Neural crest cell (in vitro differentiated cells): ENCODE data around the gene NPY4R2. TPM values are rescaled to one million over a fixed set of nuclear protein-coding genes. Genes with fewer than 3 reads are reported as not detected.
"Not testable (repeated sequence)": the region's sequence is repeated elsewhere in the genome, so short reads cannot be mapped to it uniquely, and the experiment has no call there.

Experiments
- DNase-seq: peaks from one replicate; pipeline ENCODE4 v3.0.0; 2021; ENCODE audit warnings: low read depth, mixed read lengths, low spot score
- H3K27ac Mint-ChIP-seq: one replicate; pipeline ENCODE4 v1.8.0; 2021; ENCODE audit warnings: mild to moderate bottlenecking, mixed read lengths; ENCODE audit not compliant: unreplicated experiment
- H3K27me3 Mint-ChIP-seq: 2 replicates; pipeline ENCODE4 v1.8.0; 2021; ENCODE audit warnings: low read depth, mild to moderate bottlenecking, mixed read lengths
- H3K36me3 Mint-ChIP-seq: 2 replicates; pipeline ENCODE4 v1.8.0; 2021; ENCODE audit warnings: low read depth, mild to moderate bottlenecking, mixed read lengths
- H3K4me1 Mint-ChIP-seq: 2 replicates; pipeline ENCODE4 v1.8.0; 2021; ENCODE audit warnings: mixed read lengths
- H3K4me3 Mint-ChIP-seq: one replicate; pipeline ENCODE4 v1.8.0; 2021; ENCODE audit warnings: mild to moderate bottlenecking, mixed read lengths
- H3K9me3 Mint-ChIP-seq: 2 replicates; pipeline ENCODE4 v1.8.0; 2021; ENCODE audit warnings: mixed read lengths
- total RNA-seq: library from RNA; stranded (reverse); gene quantifications from 2 replicates; pipeline ENCODE4 v1.2.1, GENCODE V29; 2021

NPY4R2 gene
- total RNA-seq, 1 donor from 2014 or later = not detected

DNA sequence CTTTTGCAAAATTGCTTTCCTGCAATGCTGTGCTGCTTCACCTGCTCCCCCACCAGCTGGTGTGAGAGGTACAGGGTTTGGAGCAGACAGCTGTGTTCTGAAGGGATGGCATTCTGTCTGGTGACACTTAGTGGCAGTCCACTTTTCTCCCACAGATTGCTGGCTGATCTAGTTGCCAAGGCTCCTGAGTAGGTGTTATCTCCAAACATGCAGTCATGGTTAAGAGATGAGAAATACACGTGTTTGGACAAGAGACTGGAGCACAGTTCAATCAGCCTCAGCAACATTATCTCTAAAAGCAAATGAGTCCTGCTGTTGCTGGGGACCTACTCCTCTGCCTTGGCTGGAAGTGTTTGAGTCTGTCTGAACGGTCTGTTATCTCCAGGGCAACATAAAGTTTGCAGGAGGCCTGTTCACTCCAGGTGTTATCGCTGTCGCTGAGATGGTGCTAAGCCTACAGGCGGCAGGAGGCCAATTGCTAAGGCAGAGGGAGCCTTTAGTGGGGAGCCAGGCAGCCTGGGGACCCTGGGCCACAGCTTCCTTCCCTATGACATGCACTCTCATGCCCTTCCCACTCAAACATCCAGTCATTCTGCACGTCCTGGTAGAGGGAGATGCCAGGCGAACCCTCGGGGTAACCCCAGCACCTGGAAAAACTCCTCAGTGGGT is 24.0 kb downstream of the NPY4R2 start:
- not testable (repeated sequence) for H3K36me3 Mint-ChIP-seq, H3K4me3 Mint-ChIP-seq, H3K27ac Mint-ChIP-seq, H3K27me3 Mint-ChIP-seq, DNase-seq, H3K4me1 Mint-ChIP-seq, H3K9me3 Mint-ChIP-seq

DNA sequence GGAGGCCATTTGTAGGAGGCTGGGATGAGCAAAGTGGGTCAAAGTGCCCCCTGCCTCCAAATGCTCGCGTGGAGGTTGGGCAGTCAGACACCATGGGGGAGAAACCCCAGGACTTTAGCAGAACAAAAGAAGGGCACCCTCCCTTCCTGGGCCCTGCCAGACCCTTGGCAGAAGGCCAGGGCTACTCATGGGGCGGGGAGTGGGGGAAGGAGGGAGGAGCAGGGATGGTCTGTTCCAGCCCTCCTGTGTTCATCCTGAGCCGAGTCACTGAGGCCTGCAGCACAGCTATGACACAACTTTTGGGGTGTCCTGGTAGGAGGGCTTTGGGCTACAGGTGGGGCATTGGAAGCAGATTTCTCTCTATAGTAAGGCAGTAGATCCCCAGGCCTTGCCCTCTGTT is 24.9 kb downstream of the NPY4R2 start:
- not testable (repeated sequence) for H3K27me3 Mint-ChIP-seq, H3K4me3 Mint-ChIP-seq, DNase-seq, H3K27ac Mint-ChIP-seq, H3K4me1 Mint-ChIP-seq, H3K36me3 Mint-ChIP-seq, H3K9me3 Mint-ChIP-seq

DNA sequence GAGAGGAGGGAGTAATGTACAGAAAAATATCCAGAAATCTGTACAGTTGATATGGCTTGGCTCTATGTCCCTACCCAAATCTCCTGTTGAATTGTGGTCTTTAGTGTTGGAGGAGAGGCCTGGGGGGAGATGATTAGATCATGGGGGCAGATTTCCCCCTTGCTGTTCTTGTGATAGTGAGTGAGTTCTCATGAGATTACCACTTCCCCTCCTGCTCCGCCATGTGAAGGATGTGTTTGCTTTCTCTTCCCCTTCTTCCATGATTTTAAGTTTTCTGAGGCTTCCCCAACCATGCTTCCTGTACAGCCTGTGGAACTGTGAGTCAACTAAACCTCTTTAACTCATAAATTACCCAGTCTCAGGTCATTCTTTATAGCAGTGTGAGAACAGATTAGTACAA is 29.0 kb downstream of the NPY4R2 start:
- not testable (repeated sequence) for H3K36me3 Mint-ChIP-seq, DNase-seq, H3K27me3 Mint-ChIP-seq, H3K27ac Mint-ChIP-seq, H3K4me3 Mint-ChIP-seq, H3K4me1 Mint-ChIP-seq, H3K9me3 Mint-ChIP-seq

DNA sequence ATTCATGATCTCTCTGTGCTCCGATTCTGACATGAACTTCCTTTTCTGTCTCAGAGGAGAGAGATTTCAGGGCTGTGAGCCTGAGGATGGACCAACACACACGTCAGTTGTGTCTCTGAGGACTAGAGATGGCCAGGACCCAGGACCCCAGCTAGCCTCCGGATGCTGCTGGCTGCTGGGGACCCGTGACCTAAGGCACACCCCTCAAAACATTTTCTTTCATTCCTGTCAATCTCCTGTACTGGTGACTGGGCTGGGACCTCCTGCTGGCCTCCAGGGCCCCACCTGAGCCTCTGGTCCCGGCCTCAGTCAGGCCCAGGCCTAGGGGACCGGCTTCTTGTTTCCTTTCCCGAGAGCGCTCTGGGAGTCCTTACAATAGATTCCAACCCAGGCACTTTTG is 38.7 kb downstream of the NPY4R2 start:
- H3K4me3 Mint-ChIP-seq, H3K9me3 Mint-ChIP-seq, H3K36me3 Mint-ChIP-seq, DNase-seq, H3K27me3 Mint-ChIP-seq, H3K4me1 Mint-ChIP-seq, H3K27ac Mint-ChIP-seq: not testable (repeated sequence)

DNA sequence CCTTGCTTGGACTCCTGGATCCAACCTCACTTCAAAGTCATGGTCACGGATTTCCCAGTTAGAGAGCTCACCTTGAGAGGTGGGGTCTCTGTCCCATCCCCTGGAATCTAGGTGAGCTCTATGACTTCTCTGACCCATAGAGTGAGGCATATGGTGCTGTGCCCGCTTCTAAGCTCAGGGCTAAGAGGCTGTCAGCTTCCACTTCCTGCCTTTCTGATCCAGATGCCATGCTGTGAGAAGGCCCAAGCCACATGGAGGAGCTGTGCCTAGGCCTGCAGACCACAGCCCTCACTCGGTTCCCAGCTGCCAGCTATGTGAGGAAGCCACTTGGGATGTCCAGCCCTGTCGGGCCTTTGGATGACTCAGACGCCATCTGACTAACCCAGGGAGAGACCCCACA is 41.2 kb downstream of the NPY4R2 start:
- H3K4me3 Mint-ChIP-seq, H3K36me3 Mint-ChIP-seq, H3K27me3 Mint-ChIP-seq, H3K4me1 Mint-ChIP-seq, DNase-seq, H3K27ac Mint-ChIP-seq, H3K9me3 Mint-ChIP-seq: not testable (repeated sequence)

DNA sequence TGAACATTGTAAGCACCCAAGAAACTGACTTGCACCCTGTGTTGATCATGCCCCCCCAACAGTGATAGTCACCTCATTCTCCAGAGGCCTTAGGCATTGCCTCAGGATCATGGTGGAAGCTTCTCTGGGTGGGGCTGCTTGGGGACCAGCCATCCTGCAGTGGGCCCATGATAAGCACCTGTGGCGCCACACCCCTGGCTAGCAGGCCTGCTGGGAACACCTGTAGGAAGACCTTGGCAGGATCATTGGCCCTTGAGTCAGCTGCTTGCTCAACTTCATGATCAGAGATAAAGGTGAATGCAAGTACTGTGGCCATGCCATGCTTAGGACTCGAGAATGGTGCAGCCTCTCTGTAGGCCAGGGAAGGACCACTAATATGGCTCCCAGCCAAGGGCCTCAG is 42.2 kb downstream of the NPY4R2 start:
- not testable (repeated sequence) for H3K4me1 Mint-ChIP-seq, H3K27me3 Mint-ChIP-seq, H3K9me3 Mint-ChIP-seq, H3K36me3 Mint-ChIP-seq, H3K27ac Mint-ChIP-seq, DNase-seq, H3K4me3 Mint-ChIP-seq

DNA sequence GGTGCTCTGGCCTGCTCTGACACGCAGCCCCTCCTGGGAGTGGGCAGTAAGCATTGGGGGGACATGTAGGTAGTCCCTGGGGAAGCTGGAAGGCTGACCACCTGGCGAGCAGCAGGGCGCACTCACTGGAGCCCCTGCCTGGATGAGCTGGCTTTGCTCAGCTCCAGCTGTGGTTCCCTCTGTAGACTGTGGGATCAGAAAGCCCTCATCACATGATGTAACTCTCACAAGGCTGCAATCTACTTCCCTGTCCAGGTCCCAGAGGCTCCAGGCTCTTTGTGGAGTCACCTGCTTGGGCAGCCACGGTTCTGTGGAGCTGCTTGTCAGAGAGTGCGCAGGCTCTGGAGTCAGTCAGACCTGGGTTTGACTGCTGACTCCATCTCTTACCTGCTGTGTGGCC is 44.3 kb downstream of the NPY4R2 start:
- H3K27ac Mint-ChIP-seq, H3K27me3 Mint-ChIP-seq, H3K4me3 Mint-ChIP-seq, H3K4me1 Mint-ChIP-seq, DNase-seq, H3K9me3 Mint-ChIP-seq, H3K36me3 Mint-ChIP-seq: not testable (repeated sequence)

DNA sequence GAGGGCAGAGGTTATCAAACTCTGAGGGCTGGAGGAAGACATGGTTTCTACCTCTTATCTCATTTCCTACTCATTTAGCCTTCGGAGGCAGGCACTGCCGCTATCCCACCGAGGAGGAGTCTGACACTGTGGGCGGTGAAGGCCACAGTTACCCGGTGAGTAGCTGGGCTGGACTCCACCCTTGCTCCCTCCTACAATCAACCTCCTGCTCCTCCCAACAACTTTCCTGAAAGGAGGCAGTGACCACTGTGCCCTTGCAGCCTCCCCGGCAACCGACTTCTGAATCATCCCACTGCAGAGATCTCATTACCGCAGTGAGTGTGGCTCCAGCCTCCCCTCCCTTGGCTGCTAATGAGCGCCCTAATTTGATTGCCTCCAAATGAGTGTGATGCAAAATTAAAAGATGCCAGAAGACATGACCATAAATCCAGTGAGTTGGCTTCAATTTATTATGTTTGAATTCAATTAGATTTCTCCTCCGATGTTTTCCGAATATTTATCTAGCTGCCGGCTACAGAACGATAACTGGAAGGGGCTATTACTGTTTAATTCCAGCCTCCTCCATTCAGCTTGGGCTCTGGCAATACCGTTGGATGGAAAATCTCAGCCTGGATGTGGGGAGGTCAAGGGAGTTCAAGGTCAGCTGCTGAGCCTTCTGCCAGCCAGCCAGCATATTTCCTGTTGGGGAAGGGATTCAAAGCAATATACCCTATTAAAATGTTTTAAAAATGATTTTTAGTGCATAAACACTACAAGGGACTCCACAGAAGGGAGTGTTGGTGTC is 46.0 kb downstream of the NPY4R2 start:
- not testable (repeated sequence) for H3K27ac Mint-ChIP-seq, H3K9me3 Mint-ChIP-seq, H3K36me3 Mint-ChIP-seq, DNase-seq, H3K4me1 Mint-ChIP-seq, H3K27me3 Mint-ChIP-seq, H3K4me3 Mint-ChIP-seq

DNA sequence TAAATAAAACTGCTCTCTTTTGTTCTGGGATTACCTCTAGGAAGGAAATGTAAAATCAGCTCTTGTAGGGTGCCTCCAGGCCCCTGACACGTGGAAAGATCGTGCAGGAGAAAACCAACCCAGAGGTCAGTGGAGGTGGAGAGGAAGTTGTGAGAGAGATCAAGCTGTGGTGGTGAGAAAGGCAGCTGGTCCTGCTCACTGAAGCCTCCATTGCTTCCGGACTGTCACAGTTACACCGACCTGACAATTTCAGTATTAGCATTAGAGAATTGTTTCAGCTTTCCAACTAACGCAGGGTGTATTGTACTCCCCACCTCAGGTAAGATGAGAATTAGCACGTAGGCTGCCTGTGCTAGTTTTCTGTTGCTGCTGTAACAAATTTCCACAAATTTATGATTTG is 50.5 kb downstream of the NPY4R2 start:
- H3K27ac Mint-ChIP-seq, DNase-seq, H3K4me1 Mint-ChIP-seq, H3K9me3 Mint-ChIP-seq, H3K4me3 Mint-ChIP-seq, H3K27me3 Mint-ChIP-seq, H3K36me3 Mint-ChIP-seq: not testable (repeated sequence)

DNA sequence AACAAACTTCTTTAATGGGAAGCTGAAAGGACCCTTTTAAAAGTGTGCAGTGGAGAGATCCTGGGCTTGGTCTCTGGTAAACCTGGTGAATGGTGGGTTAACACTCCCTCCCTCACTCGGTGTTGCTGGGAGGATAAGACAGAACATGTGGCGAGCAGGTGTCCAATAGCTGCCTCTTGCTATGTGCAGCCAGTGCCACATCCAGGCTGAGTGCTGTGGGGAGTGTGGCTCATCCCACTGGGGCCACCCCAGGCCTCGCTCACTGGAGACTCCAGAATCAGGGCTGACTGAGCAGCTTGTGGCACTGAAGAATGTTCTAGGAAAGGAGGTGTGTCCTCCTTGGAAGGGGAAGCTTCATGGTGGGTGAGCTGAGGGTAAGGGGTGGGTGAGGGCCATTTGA is 51.6 kb downstream of the NPY4R2 start:
- not testable (repeated sequence) for H3K36me3 Mint-ChIP-seq, H3K27me3 Mint-ChIP-seq, H3K9me3 Mint-ChIP-seq, H3K4me3 Mint-ChIP-seq, H3K27ac Mint-ChIP-seq, H3K4me1 Mint-ChIP-seq, DNase-seq

DNA sequence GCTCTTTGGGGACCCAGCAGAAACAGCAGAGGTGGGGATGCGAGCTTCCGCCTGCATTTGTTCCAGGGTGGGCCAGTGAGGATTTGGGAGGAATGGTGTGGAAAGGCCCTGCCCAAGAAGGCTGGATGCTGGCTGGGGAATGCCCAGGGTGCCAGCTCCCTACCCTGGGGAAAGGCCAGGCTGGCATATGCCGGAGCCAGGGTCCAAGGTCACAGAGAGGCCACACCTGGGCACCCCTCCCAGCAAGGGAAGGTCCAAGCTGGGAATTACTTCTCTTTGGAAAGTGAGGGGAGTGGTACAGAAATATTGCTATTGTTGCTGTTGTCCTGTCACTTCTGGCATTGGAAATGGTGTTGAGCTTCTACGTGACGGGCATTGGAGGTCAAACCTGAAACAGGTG is 53.1 kb downstream of the NPY4R2 start:
- H3K4me3 Mint-ChIP-seq, DNase-seq, H3K27me3 Mint-ChIP-seq, H3K4me1 Mint-ChIP-seq, H3K9me3 Mint-ChIP-seq, H3K27ac Mint-ChIP-seq, H3K36me3 Mint-ChIP-seq: not testable (repeated sequence)

DNA sequence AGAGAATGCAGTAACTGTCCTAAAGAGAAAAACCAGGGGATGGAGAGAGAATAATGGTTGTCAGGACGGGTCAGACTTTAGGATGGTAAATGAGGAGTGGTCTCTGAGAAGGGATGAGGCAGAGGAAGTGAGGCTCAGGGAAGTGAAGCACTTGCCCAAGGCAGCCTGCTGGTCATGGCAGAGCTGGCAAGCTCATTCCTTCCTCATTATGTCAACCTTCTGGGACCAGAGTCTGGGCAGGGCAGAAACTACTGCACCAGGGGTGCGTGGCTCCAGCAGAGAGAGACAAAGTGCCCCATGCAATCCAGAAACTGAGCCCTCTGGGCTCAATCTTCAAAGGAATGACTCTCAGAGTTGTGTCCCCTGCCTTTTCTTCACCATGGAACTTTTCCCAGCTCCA is 53.6 kb downstream of the NPY4R2 start:
- H3K9me3 Mint-ChIP-seq, H3K4me1 Mint-ChIP-seq, H3K4me3 Mint-ChIP-seq, H3K27ac Mint-ChIP-seq, H3K27me3 Mint-ChIP-seq, H3K36me3 Mint-ChIP-seq, DNase-seq: not testable (repeated sequence)
